K562 (cell line): ENCODE data around the gene C16orf90. TPM values are rescaled to one million over a fixed set of nuclear protein-coding genes. Genes with fewer than 3 reads are reported as not detected.

Experiments used
- CEBPZ ChIP-seq: fragments of 150-350 bp; IDR thresholded peaks from 2 replicates; pipeline ENCODE4 v1.6.1; 2014; ENCODE audit warnings: low read depth, mild to moderate bottlenecking, low read length, borderline replicate concordance
- E4F1 ChIP-seq: fragments of 250-450 bp; sonication (Bioruptor Pico); IDR thresholded peaks from 2 replicates; pipeline ENCODE4 v1.5.0; 2021; ENCODE audit warnings: mild to moderate bottlenecking, borderline replicate concordance
- ELK3 ChIP-seq: fragments of 450-650 bp; formaldehyde crosslinking; IDR thresholded peaks from 2 replicates; pipeline ENCODE4 v1.4.0; 2020; ENCODE audit warnings: mild to moderate bottlenecking
- ESRRA ChIP-seq: fragments of 450-650 bp; IDR thresholded peaks from 2 replicates; pipeline ENCODE4 v1.6.1; 2014; ENCODE audit warnings: low read depth, mild to moderate bottlenecking, moderate library complexity, borderline replicate concordance
- HDGF ChIP-seq: fragments of 450-650 bp; IDR thresholded peaks from 2 replicates; pipeline ENCODE4 v1.6.1; 2016
- KHSRP ChIP-seq: fragments of 450-650 bp; IDR thresholded peaks from 2 replicates; pipeline ENCODE4 v1.6.1; 2017
- MED1 ChIP-seq: sonication (generic); formaldehyde crosslinking; IDR thresholded peaks from 2 replicates; pipeline ENCODE4 v1.8.1; 2023; ENCODE audit warnings: missing genetic modification reagents, borderline replicate concordance
- NFYB ChIP-seq: IDR thresholded peaks from 2 replicates; pipeline ENCODE4 v1.6.1; 2011; ENCODE audit warnings: mild to moderate bottlenecking, moderate library complexity; ENCODE audit not compliant: insufficient read length; ENCODE audit errors: extremely low read depth
- POLR2G ChIP-seq: fragments of 200-400 bp; formaldehyde crosslinking; IDR thresholded peaks from 2 replicates; pipeline ENCODE4 v1.6.1; 2017; ENCODE audit warnings: low read depth, mild to moderate bottlenecking, antibody characterized with exemption, low read length, moderate library complexity
- PRMT5 ChIP-seq: sonication (generic); formaldehyde crosslinking; IDR thresholded peaks from 2 replicates; pipeline ENCODE4 v1.5.0; 2020; ENCODE audit warnings: missing genetic modification reagents
- RBM15 ChIP-seq: fragments of 200-400 bp; formaldehyde crosslinking; IDR thresholded peaks from 2 replicates; pipeline ENCODE4 v1.6.1; 2018; ENCODE audit warnings: mild to moderate bottlenecking, low read length, moderate library complexity; ENCODE audit not compliant: insufficient read depth
- ZBTB8A ChIP-seq: fragments of 450-650 bp; IDR thresholded peaks from 2 replicates; pipeline ENCODE4 v1.6.1; 2018; ENCODE audit warnings: mild to moderate bottlenecking, moderate library complexity; ENCODE audit not compliant: partially characterized antibody
- ZEB2 ChIP-seq: fragments of 450-650 bp; IDR thresholded peaks from 2 replicates; pipeline ENCODE4 v1.6.1; 2016
- ZNF224 ChIP-seq: sonication (generic); formaldehyde crosslinking; IDR thresholded peaks from 2 replicates; pipeline ENCODE4 v1.8.0; 2022; ENCODE audit warnings: mild to moderate bottlenecking, missing genetic modification reagents
- ZZZ3 ChIP-seq: fragments of 450-650 bp; IDR thresholded peaks from 2 replicates; pipeline ENCODE4 v1.6.1; 2016; ENCODE audit warnings: antibody characterized with exemption, mild to moderate bottlenecking, moderate library complexity
- polyA plus RNA-seq, 8 experiments: library from polyadenylated mRNA; depleted of rRNA in 4 of 8; stranded (reverse) in 5 of 8; unstranded in 3 of 8; fragments of >200 nt; fragmentation: Nextera tagmentation in 2 of 8; fragmentation: Illumina TruSeq in 1 of 8; extraction: Ambion mirVana in 2 of 8; extraction: Trizol in 1 of 8; gene quantifications; 2 replicates each; pipeline versions ENCODE4 v1.2.1 to v1.2.3, GENCODE V29; 2011 to 2014; ENCODE audit warnings: inconsistent platforms in 1 of 8, missing spikeins in 1 of 8
- total RNA-seq, 7 experiments: library from RNA; depleted of rRNA in 6 of 7; stranded (reverse); fragments of >200 nt in 6 of 7; fragmentation: Illumina TruSeq in 2 of 7; extraction: Trizol in 2 of 7; gene quantifications; 2 replicates each; pipeline versions ENCODE4 v1.2.1 to v1.2.3, GENCODE V29; 2011 to 2021; ENCODE audit warnings: low replicate concordance in 1 of 7
- TF ChIP-seq, protein P1 (sequence below): fragments of 250-450 bp; sonication (Bioruptor Pico); IDR thresholded peaks from 2 replicates; pipeline ENCODE4 v1.5.0; 2020; ENCODE audit warnings: mild to moderate bottlenecking
- TF ChIP-seq, protein P2 (sequence below): sonication (generic); formaldehyde crosslinking; IDR thresholded peaks from 2 replicates; pipeline ENCODE4 v1.8.0; 2022; ENCODE audit warnings: mild to moderate bottlenecking, low read depth, missing genetic modification reagents

Gene C16orf90
- total and polyA plus RNA-seq, 9 of the 15 experiments (the other 6 are each of a cell fraction or from before 2014, with no cell fraction given) = not detected

- TF ChIP-seq E4F1 (CRISPR knock-in tag) (no peak), KHSRP (no peak), ZBTB8A (no peak), RBM15 (no peak), PRMT5 (no peak), ZEB2 (no peak), HDGF (no peak), ESRRA (peak; percentile 53; the same call in 1 of the 2 replicates), MED1 (CRISPR knock-in tag) (no peak), ELK3 (no peak), CEBPZ (no peak), ZZZ3 (no peak), NFYB (peak; percentile 49), ZNF224 (CRISPR knock-in tag) (no peak), POLR2G (peak; percentile 96)
- TF ChIP-seq, protein P1, sequence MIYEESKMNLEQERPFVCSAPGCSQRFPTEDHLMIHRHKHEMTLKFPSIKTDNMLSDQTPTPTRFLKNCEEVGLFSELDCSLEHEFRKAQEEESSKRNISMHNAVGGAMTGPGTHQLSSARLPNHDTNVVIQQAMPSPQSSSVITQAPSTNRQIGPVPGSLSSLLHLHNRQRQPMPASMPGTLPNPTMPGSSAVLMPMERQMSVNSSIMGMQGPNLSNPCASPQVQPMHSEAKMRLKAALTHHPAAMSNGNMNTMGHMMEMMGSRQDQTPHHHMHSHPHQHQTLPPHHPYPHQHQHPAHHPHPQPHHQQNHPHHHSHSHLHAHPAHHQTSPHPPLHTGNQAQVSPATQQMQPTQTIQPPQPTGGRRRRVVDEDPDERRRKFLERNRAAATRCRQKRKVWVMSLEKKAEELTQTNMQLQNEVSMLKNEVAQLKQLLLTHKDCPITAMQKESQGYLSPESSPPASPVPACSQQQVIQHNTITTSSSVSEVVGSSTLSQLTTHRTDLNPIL = no peak
- TF ChIP-seq, protein P2, sequence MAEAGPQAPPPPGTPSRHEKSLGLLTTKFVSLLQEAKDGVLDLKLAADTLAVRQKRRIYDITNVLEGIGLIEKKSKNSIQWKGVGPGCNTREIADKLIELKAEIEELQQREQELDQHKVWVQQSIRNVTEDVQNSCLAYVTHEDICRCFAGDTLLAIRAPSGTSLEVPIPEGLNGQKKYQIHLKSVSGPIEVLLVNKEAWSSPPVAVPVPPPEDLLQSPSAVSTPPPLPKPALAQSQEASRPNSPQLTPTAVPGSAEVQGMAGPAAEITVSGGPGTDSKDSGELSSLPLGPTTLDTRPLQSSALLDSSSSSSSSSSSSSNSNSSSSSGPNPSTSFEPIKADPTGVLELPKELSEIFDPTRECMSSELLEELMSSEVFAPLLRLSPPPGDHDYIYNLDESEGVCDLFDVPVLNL = no peak
These were observed 37.6 kb downstream of the C16orf90 start (continued) for GRCh38 chr16:3457434-3458252.
